Stimulated activated naive CD4-positive, alpha-beta T cell (primary cell): Measurements from ENCODE around the gene NCS1.
A peak's percentile ranks its signal among the peaks of the same experiment; 100 is the strongest.

Experiments
- DNase-seq, 6 experiments: peaks; one replicate each; lab custom pipeline; 2025; lab: John Stamatoyannopoulos, UW

The NCS1 gene

DNA sequence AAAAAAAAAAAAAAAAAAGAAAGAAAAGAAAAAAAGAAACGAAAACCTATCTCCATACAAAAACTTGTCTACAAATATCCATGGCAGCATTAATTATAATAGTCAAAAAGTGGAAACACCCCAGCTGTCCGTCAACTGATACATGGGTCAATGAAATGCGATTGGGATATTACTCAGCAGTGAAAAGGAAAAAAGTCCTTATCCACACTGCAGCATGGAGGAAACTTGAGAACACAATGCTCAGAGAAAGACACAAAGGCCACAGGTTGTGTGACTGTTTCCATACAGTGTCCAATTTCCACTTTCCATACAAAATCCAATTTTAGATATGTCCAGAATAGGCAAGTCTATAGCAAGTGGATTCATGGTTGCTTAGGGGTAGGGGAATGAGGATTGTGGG is 24.3 kb upstream of the NCS1 start:
- no peak for DNase-seq

DNA sequence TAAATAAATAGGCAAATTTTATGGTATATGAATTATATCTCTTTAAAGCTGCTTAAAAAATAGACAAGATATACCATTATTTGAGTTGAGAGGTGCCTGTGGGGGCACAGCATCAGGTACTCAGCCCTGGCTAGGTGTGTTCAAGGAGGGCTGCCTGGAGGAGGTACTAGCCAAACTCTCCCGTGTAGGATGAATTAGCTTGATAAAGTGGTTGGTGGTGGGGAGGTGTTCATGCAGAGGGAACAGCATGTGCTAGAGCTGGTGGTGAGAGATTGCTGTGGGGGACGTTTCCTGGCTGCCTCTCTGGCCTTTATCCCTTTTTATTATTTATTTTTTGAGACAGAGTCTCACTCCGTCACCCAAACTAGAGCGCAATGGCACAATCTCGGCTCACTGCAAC is 23.2 kb upstream of the NCS1 start:
- DNase-seq = no peak

DNA sequence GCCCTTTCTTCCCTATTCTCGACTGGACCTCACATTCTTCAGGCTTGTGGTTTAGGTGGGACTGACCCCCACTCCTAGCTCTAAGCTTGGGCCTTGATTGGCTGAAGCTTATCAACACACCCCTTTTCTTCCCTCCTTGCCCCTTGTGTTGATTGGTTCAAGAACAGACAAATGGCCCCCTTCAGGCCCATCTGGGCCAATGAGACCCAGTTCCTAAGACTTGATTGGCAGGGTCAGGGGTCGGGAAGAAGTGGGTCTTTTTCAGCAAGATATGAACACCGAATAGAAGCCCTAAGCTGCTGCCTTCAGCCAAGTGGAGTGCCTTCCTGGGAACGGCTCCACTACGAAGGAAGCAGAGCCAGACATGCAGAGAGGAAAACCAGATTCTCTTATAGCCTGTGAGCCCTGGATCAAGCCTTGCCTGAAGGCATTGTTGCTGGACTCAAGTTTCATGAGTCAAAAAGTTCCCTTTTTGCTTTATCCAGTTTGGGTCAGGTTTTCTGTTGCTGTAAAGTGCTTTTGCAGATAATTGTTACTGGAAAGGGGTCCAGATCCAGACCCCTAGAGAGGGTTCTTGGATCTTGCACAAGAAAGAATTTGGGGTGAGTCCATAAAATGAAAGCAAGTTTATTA is 22.4 kb upstream of the NCS1 start:
- no peak for DNase-seq

DNA sequence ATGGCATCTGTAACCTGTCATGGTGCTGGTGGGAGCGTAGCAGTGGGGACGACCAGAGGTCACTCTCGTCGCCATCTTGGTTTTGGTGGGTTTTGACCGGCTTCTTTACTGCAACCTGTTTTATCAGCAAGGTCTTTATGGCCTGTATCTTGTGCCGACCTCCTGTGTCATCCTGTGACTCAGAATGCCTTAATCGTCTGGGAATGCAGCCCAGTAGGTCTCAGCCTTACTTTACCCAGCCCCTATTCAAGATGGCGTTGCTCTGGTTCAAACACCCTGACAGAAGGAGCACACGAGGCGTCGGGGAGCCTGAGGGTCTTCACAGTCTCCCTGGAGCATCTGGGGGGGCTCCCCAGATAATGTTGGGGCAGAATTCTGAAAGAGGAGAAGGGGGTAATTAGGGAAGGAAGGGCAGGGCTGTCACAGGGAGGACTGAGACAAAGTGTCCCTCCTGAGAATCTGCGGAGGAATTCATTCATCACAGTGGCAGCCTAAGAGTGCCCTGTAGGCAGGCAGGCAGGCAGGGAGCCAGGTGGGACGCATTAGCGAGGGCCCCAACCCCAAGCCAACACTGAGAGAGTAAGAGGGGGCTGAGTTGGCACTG is 21.3 kb upstream of the NCS1 start:
- no peak for DNase-seq

DNA sequence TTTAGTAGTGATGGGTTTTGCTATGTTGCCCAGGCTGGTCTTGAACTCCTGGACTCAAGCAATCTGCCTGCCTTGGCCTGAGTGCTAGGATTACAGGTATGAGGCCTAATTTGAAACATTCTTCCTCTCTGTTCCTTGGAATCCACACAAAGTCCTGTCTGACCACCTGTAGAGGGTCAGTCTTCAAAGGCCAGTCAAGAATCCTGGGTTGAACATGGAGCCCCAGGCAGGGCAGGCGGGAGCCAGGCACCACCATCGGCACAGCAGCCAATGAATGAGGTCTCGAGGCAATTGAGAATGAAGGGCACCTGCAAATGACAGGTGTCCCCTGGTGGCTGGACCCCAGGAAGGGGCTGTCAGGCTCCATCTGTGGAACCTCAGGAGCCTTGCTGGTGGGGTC is 17.4 kb upstream of the NCS1 start:
- no peak for DNase-seq

DNA sequence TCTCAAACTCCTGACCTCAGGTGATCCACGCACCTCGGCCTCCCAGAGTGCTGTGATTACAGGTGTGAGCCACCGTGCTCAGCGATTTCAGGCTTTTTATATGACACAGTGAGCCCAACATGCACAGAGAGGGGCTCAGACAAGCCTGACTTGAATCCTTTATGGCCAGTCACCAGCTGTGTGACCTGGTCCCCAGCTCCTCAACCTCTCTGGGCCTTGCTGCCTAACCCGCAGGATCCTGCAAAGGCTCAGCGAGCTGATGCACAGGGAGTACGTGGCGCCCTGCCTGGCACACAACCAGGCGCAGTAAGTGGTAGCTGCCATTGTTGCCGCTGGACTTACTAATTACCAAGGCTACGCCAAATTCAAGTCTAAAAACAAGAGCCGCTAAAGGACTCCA is 16.6 kb upstream of the NCS1 start:
- DNase-seq = no peak

DNA sequence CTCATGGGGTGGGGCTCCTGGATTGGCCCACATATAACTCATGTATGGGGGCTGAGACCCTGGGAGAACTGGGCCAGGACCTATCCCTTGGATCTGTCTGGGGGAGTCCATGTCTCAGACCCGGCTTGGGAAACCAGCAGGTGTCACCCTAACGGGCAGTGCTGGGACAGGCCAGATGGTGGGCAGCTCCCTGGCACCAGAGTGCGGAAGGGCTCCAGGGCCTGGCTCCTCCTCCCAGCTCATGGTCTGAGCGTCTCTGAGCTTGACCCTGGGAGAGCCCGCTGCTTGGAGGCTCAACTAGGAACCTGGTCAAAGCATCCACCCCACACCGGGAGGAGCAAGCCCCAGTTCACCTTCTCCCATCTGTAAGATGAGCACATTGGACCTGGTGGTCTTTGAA is 15.5 kb upstream of the NCS1 start:
- DNase-seq = no peak

DNA sequence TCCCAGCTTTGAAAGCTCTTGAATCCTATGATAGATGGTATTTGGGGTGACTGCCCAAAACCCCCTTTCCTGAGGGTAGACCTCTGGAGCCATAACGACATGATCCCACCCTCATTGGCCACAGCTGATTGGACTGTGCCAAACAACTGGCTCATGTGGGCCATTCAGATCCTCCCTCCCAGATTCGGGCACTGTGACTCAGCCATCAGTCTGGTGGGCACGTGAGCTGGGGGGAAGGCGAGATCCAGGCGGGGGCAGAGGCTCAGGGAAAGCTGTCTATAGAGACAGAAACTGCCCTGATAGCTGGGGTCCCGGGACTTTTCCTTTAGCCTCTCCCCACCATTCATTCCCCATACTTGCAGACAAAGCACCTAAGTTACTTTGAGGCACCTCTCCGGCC is 15.1 kb upstream of the NCS1 start:
- no peak for DNase-seq

DNA sequence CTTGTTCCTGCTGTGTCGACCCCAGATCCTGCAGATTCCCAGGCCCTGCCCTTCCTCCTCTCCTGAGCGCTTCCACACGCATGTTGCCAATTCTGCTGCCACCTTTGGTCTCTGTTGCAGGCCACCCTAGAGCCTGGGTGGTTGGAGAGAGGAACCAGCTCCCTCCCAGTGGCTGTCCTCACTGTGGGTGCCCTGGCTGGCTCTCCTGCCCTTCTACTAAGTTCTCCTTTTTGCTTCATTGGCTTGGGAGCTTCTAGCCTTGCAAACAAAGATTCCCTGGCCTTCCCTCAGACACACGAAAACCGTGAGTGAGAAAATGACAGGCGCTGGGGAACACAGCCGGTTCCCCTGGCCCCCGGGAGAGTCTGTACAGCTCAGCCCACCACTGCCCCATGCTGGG is 14.2 kb upstream of the NCS1 start:
- DNase-seq = no peak

DNA sequence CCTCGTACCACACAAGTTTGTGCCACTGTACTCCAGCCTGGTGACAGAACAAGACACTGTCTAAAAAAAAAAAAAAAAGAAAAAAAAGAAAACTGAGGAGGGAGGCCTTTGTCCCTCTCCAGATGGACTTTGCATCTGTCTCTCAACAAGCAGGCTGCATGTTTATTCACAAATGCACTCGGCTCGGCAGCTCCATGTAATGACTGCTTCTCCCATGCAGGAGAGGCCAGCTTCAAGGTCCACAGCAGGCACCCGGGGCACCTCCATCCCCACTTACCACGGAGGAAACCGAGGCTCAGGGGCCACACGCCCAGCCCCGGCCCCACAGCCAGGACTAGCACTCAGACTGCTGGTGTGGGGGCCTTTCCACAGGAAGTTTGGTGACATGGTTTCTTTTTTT is 13.1 kb upstream of the NCS1 start:
- no peak for DNase-seq

DNA sequence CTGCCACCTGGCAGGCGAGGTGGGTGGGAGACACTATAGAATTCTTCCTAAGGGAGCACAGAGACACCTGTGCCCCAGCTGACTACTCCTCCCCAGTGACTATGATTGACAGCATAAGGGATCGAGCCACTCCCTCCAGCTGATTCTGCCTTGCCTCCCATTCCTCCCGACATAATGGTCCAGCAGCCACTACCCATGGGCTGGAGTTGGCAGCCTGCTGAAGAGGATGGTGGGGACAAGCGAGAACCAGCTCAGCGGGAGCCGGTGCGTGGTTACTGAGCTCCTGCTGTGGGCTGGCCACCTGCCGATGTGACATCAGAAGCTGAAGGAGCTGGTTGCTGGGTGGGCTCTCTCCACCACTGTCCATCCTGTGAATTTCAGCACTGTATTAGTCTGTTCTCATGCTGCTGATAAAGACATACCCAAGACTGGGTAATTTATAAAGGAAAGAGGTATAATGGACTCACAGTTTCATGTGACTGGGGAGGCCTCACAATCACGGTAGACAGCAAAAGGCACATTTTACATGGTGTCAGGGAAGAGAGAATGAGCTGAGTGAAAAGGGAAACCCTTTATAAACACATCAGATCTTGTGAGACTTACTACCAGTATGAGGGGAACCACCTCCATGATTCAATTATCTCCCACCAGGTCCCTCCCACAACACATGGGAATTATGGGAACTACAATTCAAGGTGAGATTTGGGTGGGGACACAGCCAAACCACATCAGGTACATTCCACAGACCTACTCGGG is 12.1 kb upstream of the NCS1 start:
- no peak for DNase-seq

DNA sequence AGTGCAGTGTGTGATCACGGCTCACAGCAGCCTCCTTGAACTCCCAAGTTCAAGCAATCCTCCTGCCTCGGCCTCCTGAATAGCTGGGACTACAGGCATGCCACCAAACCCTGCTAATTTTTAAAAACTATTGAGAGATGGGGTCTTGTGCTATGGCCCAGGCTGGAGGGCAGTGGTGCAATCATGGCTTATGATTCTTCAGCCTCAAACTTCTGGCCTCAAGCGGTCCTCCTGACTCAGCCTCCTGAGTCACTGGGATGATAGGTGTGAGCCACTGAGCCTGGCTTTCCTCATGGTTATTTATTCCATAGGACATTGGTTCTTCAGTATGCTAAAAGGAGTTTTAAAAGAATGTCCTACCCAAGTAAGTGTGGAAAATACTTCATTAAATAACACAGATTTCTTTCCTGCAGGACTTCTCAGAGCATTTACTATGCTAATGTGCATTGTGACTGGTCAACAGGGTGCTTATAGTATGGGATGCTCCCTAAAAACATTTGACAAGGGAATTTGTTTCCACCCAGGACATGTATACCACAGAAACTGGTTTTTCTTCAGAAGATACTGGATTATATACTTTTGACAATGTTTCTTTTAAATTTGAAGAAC is 11.2 kb upstream of the NCS1 start:
- no peak for DNase-seq

DNA sequence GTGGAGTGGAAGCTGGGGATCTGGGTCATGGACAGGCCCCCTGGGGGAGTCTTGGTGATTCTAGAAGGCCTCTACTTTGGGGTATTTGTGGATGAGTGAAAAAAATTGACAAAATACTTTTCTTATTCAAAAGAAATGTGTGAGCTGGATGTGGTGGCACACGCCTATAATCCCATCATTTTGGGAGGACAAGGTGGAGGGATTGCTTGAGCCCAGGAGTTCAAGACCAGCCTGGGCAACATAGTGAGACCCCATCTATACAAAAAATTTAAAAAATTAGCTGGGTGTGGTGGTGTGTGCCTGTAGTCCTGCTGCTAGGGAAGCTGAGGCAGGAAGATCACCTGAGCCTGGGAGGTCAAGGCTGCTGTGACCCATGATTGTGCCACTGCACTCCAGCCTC is 6.6 kb upstream of the NCS1 start:
- DNase-seq = no peak

DNA sequence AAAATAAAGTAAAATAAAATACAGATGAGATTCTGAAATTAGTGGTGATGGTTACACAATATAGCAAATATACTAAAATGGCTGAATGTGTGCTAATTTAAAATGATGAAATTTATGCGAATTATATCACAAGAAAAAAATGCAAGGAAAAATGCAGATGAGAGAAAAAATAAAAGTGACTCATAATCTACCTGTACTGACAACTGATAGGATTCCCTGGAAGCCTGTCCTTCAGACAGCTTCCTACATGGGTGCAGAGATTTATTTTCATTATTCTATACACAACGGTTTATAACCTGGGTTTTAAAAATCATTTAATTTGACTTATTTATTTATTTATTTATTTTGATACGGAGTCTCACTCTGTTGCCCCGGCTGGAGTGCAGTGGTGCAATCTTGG is 5.8 kb upstream of the NCS1 start:
- no peak for DNase-seq

DNA sequence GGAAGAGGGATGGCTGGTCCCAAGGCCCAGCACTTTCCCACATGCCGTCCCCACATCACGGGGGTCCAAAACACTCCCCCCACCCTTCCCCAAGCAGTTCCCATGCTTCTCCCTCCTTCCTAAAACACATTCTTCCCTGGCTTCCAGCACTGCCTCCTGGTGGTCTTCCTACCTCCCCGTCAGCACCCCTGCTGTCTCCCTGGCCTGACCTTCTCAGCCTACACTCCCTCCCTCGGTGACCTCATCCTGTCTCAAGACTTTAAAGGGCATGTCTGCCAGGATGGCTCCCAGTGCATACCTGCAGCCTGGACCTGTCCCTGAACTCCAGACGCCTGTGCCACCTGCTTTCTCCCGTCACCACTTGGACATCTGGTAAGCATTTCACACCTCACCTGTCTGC is 4.3 kb upstream of the NCS1 start:
- no peak for DNase-seq

DNA sequence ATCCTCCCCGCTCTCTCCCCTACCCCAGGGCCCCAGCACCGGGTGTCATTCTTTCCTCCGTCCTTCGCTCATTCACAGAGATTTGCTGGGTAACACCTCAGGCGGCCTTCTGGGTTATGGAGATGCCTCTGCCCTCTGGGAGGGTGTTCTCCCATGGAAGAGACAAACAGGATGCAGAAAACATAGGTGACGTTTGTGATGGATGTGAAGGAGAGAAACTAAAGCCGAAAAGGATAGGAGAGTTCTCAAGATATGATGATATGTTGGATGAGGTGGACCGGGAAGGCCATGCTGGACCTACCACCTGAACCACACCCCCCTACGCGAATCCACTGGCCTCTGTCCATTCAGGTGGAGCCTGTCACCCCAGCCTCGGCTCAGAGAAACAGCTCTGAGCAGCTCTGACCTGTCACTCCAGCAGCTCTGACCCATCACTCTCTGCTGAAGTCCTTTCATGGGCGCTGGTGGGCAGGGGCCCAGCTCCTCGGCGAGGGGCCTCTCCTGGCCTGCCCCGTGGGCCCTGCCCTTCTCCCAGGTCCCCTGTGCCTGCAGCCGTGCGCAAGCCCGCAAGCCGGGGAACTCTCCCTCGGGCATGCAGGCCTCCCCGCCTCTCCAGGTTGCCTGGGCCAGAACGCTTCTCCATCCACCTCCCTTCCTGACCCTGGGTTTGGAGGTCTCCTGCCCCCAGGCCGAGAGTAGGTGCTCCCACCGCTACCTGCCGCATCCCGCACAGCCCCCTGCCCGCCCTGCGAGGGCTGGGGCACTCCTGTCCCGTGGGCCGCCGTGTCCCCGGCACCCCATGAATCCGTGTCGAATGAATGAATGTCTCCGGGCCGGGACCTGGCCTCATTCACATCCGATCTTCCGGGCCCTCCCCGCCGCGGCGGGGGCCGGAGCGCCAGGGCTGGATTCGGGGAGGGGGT is 717 bp upstream of the NCS1 start:
- no peak for DNase-seq

DNA sequence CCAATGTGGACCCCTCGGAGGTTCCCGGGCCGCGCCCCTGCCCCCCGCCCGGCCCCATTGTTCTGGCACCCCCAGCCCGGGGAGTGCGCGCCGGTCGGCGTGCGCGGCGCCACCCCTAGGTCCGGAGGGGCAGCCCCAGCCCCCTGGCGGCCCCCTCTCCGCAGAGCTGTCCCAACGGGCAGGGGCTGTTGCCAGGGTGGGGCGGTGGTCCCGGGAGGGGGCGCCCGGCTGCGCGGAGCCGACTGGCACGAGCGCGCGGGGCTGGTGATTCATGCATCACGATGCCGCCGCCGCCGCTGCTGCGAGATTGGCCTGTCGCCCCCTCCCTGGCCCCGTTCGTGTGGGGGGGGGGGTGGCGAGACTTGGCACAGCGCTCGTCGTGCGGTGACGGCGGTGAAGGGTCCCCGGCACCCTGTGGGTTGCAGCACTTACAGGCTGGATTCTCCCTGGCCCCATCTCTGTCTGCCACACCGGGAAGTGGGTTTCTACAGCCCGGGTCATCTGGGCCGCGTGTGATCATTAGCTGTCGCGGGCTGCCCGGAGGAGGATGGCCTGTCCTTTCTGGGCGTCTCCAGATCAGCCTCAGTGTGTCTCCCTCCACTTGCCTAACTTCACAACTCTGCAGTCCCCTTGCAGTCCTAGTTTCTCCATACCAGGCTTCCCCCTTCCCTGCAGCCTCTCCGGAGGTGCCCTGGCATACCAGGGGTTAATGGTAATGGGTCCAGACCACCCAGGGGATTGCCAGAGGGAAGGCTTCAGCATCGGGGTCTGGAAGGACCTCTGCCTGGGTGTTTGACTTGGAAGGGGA is 858 bp downstream of the NCS1 start:
- DNase-seq = peak in 2 of 6 experiments; percentile 8 to 12

DNA sequence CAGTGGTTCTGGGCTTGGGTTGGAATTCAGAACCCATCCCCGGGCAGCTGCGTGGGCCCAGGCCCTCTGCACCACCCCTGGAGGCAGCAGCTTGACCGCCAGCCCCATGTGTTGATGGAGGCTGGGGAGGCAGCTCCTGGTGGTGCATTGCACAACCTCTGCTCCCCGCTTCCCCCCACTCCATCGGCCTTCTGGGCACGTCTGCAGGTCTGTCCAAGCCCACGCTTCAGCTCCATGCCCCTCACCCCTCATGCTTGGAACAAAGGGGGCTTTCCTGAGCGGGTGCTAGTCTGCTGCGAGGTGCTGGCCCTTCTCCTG is 1.4 kb downstream of the NCS1 start:
- no peak for DNase-seq

DNA sequence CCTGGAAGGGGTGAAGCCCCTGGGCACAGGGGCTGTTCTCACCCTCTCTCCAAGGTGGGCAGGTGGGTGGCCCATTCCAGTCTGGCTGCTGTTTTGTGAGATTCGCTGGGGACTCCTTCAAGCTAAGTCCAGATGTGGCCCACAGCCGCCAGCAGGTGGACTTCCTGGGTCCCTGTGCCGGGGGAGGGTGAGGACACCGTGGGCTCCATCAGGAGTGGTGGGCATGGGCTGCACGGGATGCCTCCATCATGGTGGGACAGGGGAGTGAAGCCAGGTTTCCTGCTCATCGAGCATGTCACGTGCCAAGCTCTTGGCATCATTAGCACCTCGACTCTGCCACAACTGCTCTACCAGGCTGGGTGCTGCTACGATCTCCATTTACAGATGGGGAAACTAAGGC is 1.8 kb downstream of the NCS1 start:
- no peak for DNase-seq

DNA sequence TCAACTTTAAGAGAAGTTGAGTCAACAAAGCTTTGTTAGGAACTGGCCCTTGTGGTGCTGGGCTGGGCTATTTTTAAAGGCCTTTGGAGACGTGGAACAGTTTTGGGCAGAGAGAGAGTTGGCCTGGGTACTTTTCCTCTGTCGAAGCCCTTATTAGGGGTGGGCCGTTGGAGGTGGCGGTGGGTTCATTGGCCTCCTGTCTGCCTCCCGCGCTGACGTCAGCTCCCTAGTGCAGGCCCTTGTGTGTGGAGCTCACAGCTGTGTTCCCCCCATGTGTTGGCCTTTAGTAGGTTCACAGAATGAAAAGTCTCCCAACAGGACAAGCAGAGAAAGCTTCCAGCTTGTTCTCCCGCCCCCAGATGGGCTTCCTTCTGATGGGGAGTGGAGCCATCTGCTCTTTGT is 2.7 kb downstream of the NCS1 start:
- DNase-seq = no peak

DNA sequence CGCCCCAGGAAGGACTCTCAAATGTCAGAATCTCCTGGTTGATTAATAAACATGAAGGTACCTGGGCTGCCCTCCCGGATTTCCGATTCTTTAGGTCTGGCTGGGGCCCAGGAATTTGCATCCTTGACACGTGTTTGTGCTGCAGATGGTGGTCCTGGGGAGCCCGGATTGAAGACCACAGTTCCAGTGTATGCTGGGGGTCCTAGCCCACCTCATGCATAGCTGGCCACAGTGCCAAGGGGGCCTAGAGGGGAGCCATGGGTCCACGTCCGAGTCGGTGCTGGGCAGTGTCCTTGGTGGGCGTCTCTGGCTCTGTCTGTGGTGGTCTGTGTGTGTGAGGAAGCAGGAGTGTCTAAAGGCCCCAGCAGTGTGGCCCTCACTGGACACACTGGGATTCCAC is 3.2 kb downstream of the NCS1 start:
- DNase-seq = no peak

DNA sequence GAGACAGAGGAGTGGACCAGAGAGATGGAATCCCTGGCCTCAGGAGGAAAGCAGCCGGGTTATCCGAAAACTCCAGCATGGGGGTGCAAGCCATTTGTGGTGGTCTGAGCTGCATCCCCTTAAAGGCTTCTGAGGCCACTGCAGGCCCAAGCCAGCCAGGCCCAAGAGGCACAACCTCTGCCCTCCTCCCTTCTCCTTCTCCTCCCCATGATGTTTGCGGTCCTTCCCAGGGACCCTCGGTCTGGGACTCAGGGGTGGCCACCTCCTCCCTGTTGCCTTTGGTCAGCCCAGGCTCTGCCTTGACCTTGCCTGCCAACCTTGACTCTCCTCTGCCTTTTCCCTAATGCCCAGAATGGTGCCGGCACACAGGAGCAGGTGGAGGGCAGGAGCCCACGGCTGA is 4.6 kb downstream of the NCS1 start:
- DNase-seq = no peak
